Sigmoid colon (tissue), 7 donors: ENCODE measurements around the gene HOXD1. TPM values are rescaled to one million over a fixed set of nuclear protein-coding genes. Genes with fewer than 3 reads are reported as not detected.

Source experiments
- DNase-seq: peaks from one replicate; pipeline ENCODE4 v3.0.0-alpha.2; 2019
- H3K27ac ChIP-seq, 4 donors: fragments of 200-600 bp; sonication (generic); one replicate each; pipeline ENCODE4 v1.5.1; 2016 to 2019; ENCODE audit warnings: mild to moderate bottlenecking in 1 of 4
- H3K27me3 ChIP-seq, 3 donors: fragments of 200-600 bp; sonication (generic); one replicate each; pipeline ENCODE4 v1.5.1; 2019; ENCODE audit warnings: mild to moderate bottlenecking in 1 of 3
- H3K36me3 ChIP-seq, 4 donors: fragments of 200-600 bp; sonication (generic); one replicate each; pipeline ENCODE4 v1.5.1; 2016 to 2019
- H3K4me1 ChIP-seq, 4 donors: fragments of 200-600 bp; sonication (generic); one replicate each; pipeline ENCODE4 v1.5.1; 2017 to 2019
- H3K4me3 ChIP-seq, 4 donors: fragments of 200-600 bp; sonication (generic); one replicate each; pipeline ENCODE4 v1.5.1; 2017 to 2019; ENCODE audit warnings: mild to moderate bottlenecking in 2 of 4, moderate library complexity in 1 of 4
- H3K9me3 ChIP-seq, 4 donors: fragments of 200-600 bp in 3 of 4; sonication (generic) in 3 of 4; one replicate each; pipeline versions ENCODE4 v1.5.1 to v1.6.1; 2013 to 2019
- CTCF ChIP-seq, 4 experiments: fragments of 450-650 bp in 3 of 4; fragments of 200-600 bp in 1 of 4; IDR thresholded peaks; one replicate each; pipeline ENCODE4 v1.5.1; 2016 to 2019; ENCODE audit warnings: antibody characterized with exemption in 4 of 4, mild to moderate bottlenecking in 3 of 4, moderate library complexity in 2 of 4
- EP300 ChIP-seq, 4 donors: sonication (generic); formaldehyde crosslinking; IDR thresholded peaks; one replicate each; pipeline ENCODE4 v1.6.1; 2017; ENCODE audit warnings: antibody characterized with exemption in 4 of 4
- POLR2A ChIP-seq, 2 donors: fragments of 450-650 bp; IDR thresholded peaks; one replicate each; pipeline ENCODE4 v1.6.1; 2016; ENCODE audit warnings: antibody characterized with exemption in 2 of 2, mild to moderate bottlenecking in 2 of 2, moderate library complexity in 2 of 2
- POLR2AphosphoS5 ChIP-seq, 4 donors: sonication (generic); formaldehyde crosslinking; IDR thresholded peaks; one replicate each; pipeline ENCODE4 v1.6.1; 2017; ENCODE audit warnings: antibody characterized with exemption in 4 of 4
- WGBS, 2 donors: extraction: QIAGEN DNeasy Blood & Tissue Kit; methylation state at CpG; one replicate each; pipeline ENCODE4 v1.1.7; 2013; 5-methylcytosine and 5-hydroxymethylcytosine counted together
- intact Hi-C: fragments of 100-400 bp; cut with DNase I; formaldehyde crosslinking; loops from one replicate; pipeline ENCODE4 v1.15.1; 2023
- polyA plus RNA-seq, 3 donors: library from polyadenylated mRNA; stranded (reverse); fragments of 200-250 nt; gene quantifications; one replicate each; pipeline ENCODE4 v1.2.3, GENCODE V29; 2013
- total RNA-seq, 4 donors: library from RNA; depleted of rRNA; stranded (reverse); fragments of >200 nt; gene quantifications; one replicate each; pipeline ENCODE4 v1.1.0, GENCODE V29; 2016
- donor health status: healthy with polysubstance abuse.
- donor health status: Bipolar disorder and iron deficiency.
- donor health status: healthy.

Gene HOXD1
- total and polyA plus RNA-seq, 7 donors: 0.16 to 4.2 (median 1.9) TPM; not detected in 1

- intact Hi-C loops: loop anchor here (10.0 kb wide), 1 partner anchor 668 kb away; no protein-coding TSS in a partner anchor
- DNase-seq: no peak
- Histone ChIP-seq H3K4me3 (no peak overlapping the region), H3K36me3 (no peaks in the 10 kb centered on the region), H3K27ac (no peak overlapping the region), H3K27me3 (peaks cover 9 to 76% (median 58%) of the 10 kb centered on the region in 3 donors), H3K4me1 (peaks cover 0 to 8% (median 1%) of the 10 kb centered on the region in 4 donors), H3K9me3 (no peaks in the 10 kb centered on the region)
- TF ChIP-seq POLR2AphosphoS5 (IDR thresholded peaks at IDR 0.05) (no peak), CTCF (IDR thresholded peaks at IDR 0.05) (no peak), EP300 (IDR thresholded peaks at IDR 0.05) (no peak)
Observed at GRCh38 chr2:176146645-176147044, 41.8 kb upstream of the HOXD1 start.

DNA sequence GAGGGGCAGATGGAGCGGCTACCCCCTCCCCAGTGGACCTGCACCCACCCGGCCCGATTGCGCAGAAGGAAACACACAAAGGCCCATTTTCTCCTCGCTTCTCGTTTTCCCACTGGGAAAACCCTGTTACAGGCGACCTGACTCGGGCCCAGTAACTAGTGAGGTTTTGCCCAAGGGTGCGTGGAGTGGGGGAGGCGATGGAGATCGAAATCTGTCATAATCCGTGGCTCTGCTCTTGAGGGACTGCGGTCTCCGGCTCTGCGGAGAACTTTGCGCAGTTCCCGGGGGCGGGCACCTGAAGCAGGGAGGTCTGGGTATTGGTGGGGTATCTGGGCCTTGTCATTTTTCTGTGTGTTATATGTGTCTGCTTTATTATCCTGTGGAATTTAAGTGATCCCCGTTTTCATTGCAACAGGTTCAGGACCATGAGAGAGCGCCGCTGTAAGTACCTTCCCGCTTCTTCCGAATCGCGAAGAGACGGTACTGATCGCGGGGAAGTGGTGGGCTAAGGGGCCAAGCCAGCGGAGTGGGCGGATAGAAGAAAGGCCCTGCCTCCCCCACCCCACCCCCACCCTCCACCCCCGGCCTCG, 41.2 kb upstream of the HOXD1 start:
- WGBS, 2 donors: 56 to 88% methylated on average over 32 of the region's 32 CpGs
- no peak for TF ChIP-seq EP300 (IDR thresholded peaks at IDR 0.05)
- no peak for TF ChIP-seq POLR2A (IDR thresholded peaks at IDR 0.05)
- no peak for TF ChIP-seq POLR2AphosphoS5 (IDR thresholded peaks at IDR 0.05)
- no peak for TF ChIP-seq CTCF (IDR thresholded peaks at IDR 0.05)
- Histone ChIP-seq H3K27me3 (peaks cover 12 to 82% (median 62%) of the 10 kb centered on the region in 3 donors), H3K4me3 (no peak overlapping the region), H3K9me3 (no peaks in the 10 kb centered on the region), H3K36me3 (no peaks in the 10 kb centered on the region), H3K4me1 (peaks cover 0 to 8% (median 2%) of the 10 kb centered on the region in 4 donors), H3K27ac (no peak overlapping the region)
- no peak for DNase-seq
- intact Hi-C loops: loop anchor here (10.0 kb wide), 1 partner anchor 667 kb away; no protein-coding TSS in a partner anchor

GRCh38 chr2:176147800-176148496, 40.5 kb upstream of the HOXD1 start:
- Histone ChIP-seq H3K9me3 (no peaks in the 10 kb centered on the region), H3K36me3 (peaks cover 0 to 6% (median 0%) of the 10 kb centered on the region in 4 donors), H3K27me3 (peaks cover 12 to 89% (median 65%) of the 10 kb centered on the region in 3 donors), H3K27ac (no peak overlapping the region), H3K4me3 (no peak overlapping the region), H3K4me1 (peaks cover 0 to 8% (median 2%) of the 10 kb centered on the region in 4 donors)
- no peak for DNase-seq
- intact Hi-C loops: loop anchor here (10.0 kb wide), 1 partner anchor 667 kb away; no protein-coding TSS in a partner anchor
- WGBS, 2 donors: 54 to 76% methylated on average over 31 of the region's 31 CpGs
- TF ChIP-seq EP300 (IDR thresholded peaks at IDR 0.05) (no peak), POLR2AphosphoS5 (IDR thresholded peaks at IDR 0.05) (no peak)

- Histone ChIP-seq H3K9me3 (no peaks in the 10 kb centered on the region), H3K27ac (no peak overlapping the region), H3K4me1 (peaks cover 0 to 8% (median 2%) of the 10 kb centered on the region in 4 donors), H3K27me3 (peaks cover 12 to 92% (median 74%) of the 10 kb centered on the region in 3 donors), H3K36me3 (peaks cover 0 to 9% (median 0%) of the 10 kb centered on the region in 4 donors), H3K4me3 (no peak overlapping the region)
- whole genome bisulfite sequencing, 2 donors: 69 to 84% methylated on average over 11 of the region's 11 CpGs
- no peak for TF ChIP-seq POLR2AphosphoS5 (IDR thresholded peaks at IDR 0.05)
- intact Hi-C loops: loop anchor here (10.0 kb wide), 1 partner anchor 666 kb away; no protein-coding TSS in a partner anchor
- no peak for DNase-seq
Observed at GRCh38 chr2:176148751-176149421, 39.6 kb upstream of the HOXD1 start.

- Histone ChIP-seq H3K9me3 (no peaks in the 10 kb centered on the region), H3K4me1 (peaks cover 0 to 8% (median 2%) of the 10 kb centered on the region in 4 donors), H3K4me3 (no peak overlapping the region), H3K27ac (no peak overlapping the region), H3K36me3 (peaks cover 0 to 9% (median 0%) of the 10 kb centered on the region in 4 donors), H3K27me3 (peaks cover 12 to 99% (median 75%) of the 10 kb centered on the region in 3 donors)
- DNase-seq: no peak
- TF ChIP-seq CTCF (IDR thresholded peaks at IDR 0.05): no peak
- no peak for TF ChIP-seq EP300 (IDR thresholded peaks at IDR 0.05)
- TF ChIP-seq POLR2AphosphoS5 (IDR thresholded peaks at IDR 0.05): no peak
- TF ChIP-seq POLR2A (IDR thresholded peaks at IDR 0.05): no peak
- 66 to 88% methylated on average over 22 of the region's 22 CpGs for WGBS, 2 donors
- intact Hi-C loops: loop anchor here (10.0 kb wide), 1 partner anchor 665 kb away; no protein-coding TSS in a partner anchor
Observed at GRCh38 chr2:176149481-176149938, 39.0 kb upstream of the HOXD1 start.
